GM18870 (cell line): ENCODE results near the gene CCNY.
"Not testable (repeated sequence)": the region's sequence is repeated elsewhere in the genome, so short reads cannot be mapped to it uniquely, and the experiment has no call there.

Experiments used
- ATAC-seq: cut with Tn5 transposase; IDR thresholded peaks from one replicate; pipeline ENCODE4 v1.9.1; 2021; ENCODE audit warnings: moderate library complexity; ENCODE audit not compliant: unreplicated experiment

CCNY gene

DNA sequence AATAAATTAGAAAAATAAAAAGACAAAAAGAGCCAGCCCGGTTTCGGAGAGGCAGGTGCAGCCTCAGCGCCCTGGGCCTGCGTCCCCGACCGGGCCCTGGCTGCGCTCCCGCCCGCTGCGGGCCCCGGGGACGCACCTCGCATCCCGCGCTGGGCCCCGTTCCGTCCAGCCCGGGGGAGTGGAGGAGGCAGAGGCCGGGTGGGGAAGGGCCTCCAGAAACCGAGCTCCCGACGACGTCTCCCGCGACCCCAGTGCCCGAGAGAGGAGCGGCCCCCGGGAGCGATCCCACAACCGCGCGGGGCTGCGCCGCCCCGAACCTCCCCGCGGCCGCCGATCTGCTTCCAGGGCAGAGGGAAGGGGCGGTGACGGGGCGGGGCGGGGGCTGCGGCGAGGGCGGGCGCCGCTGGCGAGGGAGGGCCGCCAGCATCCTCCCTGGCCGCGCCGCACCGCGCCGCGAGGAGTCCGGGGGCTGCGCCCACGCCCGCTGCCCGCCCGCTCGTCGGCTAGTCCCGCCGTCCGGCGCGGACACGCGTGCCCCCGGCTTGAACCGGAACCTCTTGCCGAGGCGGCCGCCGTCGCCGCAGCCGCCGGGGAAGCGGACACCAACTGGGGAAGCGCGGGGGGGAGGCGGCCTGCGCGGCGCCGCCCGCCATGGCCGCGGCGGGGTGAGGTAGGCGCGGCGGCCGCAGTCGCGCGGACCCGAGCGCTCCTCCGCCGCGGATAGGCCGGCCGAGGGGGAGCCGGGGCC, at the start of gene CCNY:
TSS of gene CCNY (plus strand) at position 426 of the 748 bp plus-strand sequence. CDS start 545 bp downstream, outside the sequence.
- peak; percentile 31 for ATAC-seq

DNA sequence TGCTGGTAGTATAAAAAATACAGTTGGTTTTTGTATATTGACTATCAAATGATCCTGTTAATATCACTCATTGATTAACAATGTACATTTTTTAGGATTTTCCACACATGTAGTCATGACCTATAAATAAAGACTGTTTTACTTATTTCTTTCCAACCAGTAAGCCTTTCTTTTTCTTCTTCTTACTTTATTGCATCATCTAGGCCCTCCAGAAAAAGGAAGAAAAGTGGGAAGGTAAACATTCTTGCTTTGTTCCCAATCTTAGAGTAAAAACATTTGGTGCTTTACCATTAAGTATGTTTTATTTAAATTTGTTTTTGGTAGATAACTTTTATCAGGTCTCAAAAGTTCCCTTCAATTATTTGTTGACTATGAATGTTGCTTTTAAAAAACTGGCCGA, 47.1 kb upstream of the CCNY start:
- no peak for ATAC-seq

DNA sequence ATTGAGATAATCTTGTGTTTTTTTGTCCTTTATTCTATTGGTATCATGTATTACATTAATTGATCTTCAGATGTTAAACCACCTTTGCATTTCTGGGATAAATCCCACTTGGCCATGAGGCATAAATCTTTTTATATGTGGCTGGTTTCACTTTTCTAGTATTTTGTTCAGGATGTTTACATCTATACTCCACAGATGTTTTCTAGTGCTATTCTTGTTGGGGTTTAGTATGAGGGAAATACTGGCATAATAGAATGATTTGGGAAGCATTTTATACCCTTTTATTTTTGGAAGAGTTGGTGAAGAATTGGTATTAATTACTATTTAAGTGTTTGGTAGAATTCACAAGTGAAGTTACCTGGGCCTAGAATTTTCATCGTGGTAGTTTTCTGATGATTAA, 41.8 kb upstream of the CCNY start:
- no peak for ATAC-seq

- no peak for ATAC-seq
Measured at GRCh38 chr10:35299016-35299415, 37.3 kb upstream of the CCNY start.

DNA sequence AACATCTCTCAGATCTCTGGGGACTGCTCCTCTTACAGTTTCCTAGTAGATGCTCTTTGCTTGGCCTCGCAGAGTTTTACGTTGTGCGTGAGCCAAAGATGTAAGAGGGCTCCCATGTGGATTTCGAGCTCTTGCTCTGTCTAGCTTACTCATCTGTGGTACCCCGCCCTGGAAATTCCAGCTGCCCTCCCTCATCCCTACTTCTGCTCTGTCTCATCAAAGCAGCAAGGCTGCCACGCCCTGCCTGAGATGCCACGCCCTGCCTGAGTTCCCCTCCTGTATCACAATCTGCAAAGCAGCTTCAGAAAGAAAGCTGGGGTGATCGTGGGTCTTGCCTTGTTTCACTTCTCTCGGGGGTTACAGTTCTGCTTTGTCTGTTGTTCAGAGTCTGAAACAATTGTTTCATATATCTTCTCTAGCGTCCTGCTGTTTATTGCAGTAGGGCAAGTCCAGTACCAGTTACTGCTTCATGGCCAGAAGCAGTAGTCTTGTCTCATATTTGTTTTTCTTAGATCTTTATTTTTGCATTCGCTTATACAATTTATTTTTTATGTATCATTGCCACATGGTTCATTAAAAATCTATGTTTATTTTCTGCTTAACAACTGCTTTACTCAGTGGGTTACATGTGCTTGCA, 36.1 kb upstream of the CCNY start:
- peak; percentile 96 for ATAC-seq

GRCh38 chr10:35304649-35305048, 31.7 kb upstream of the CCNY start:
- no peak for ATAC-seq

- no peak for ATAC-seq
Measured at GRCh38 chr10:35306852-35307251, 29.5 kb upstream of the CCNY start.

DNA sequence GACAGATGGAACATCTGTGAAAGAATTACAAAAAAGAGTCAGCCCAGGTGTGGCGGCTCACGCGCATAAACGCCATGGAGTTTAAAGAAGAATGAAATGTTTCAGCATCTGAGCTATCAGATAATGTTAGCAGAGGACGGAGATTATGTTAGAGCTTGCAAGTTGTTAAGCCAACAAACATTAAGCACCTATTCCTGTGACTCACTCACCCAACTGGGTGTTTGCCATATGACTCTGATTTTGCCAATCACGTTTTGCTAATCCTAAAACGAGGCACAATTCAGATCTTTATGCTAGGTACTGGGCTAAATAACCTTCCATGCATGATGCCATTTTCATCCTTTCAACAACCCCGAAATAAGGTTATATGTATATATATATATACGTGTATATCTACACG, 29.0 kb upstream of the CCNY start:
- no peak for ATAC-seq

DNA sequence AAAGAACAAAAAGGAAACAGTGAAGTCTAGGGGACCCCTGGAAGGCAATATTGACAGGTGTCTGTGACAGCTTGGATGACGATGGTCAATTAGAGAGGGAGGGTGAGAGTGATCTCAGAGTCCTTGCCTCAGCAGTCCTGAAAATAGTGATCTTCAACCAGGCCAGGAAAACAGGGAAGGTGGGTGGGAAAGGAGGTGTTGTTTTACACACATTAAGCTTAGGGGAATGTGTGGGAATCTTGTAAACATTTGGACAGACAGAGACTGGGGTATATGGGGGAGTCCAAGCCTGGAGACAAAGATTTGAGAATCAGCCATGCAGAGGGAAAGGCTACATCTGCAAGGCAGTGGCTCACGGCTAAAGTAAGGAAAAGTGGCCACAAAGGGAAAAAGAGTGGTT, 27.5 kb upstream of the CCNY start:
- no peak for ATAC-seq

- not testable (repeated sequence) for ATAC-seq
Measured at GRCh38 chr10:35314142-35314541, 22.2 kb upstream of the CCNY start.

GRCh38 chr10:35315235-35315634, 21.1 kb upstream of the CCNY start:
- not testable (repeated sequence) for ATAC-seq

GRCh38 chr10:35316218-35316967, 19.9 kb upstream of the CCNY start:
- ATAC-seq: peak; percentile 83

GRCh38 chr10:35318551-35318950, 17.8 kb upstream of the CCNY start:
- no peak for ATAC-seq

- ATAC-seq: no peak
Measured at GRCh38 chr10:35320341-35320740, 16.0 kb upstream of the CCNY start.

- no peak for ATAC-seq
Measured at GRCh38 chr10:35322636-35323035, 13.7 kb upstream of the CCNY start.

- ATAC-seq: no peak
Measured at GRCh38 chr10:35324196-35324595, 12.1 kb upstream of the CCNY start.

DNA sequence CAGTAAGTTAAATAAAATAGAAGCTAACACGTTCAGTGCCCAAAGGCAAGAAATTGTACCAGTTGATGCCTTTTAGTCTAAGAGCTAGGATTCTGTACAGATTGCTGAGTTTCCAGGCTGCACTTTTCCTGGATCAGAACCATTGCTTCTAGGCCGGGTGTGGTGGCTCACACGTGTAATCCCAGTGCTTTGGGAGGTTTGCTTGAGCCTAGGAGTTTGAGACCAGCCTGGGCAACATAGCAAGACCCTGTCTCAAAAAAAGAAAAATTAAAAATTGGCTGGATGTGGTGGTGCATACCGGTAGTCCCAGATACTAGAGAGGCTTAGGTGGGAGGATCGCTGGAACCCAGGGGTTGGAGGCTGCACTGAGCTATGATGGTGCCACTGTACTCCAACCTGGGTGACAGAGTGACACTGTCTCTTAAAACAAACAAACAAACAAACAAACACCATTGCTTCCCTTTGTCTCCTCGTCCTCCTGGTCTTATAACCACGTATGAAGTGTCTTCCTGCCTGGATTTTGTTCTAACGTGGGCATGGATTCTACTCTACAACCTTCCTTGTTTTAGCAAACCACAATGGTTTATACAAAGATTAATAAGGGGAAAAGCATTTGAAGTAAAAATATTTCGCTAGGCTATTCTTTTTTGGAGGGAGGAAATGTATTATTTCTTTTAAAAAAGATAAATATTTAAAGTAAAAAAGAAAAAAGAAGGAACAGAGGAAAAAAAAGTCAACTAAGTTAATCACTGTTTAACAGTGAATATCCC, 9.7 kb upstream of the CCNY start:
- ATAC-seq: no peak

DNA sequence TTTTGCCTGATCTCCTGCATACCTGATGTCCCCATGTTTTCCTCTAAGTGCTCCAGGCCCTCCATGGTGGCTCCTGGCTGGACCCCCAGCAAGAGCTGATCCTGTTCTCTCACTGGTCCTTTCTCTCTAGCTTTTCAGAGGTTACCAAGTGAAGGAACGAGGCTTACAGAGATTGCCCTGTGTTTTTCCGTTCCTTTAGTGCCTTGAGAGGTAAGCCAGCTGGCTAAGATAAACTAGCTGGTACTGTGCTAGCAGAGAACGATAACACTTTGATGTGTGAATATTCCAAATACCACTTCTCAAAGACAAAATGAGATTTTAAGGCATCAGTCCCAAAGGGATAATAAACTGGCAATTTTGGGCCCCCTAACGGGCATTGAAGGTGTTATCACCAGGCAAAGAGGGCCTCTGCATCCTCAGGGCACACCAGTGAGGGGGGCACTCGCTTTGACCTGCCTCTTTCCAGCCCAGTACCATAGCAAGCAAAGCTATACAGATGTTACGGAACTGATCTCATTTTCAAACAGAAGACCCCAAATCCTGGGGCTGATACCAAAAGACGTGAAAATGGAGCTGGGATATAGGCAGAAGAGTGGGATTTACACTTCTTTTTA, 8.4 kb upstream of the CCNY start:
- ATAC-seq: no peak

- no peak for ATAC-seq
Measured at GRCh38 chr10:35328404-35329037, 7.8 kb upstream of the CCNY start.

GRCh38 chr10:35329520-35329919, 6.8 kb upstream of the CCNY start:
- no peak for ATAC-seq
